Liver (tissue), 3 donors: ENCODE results near the gene CFI.

Experiments used
- ATF3 ChIP-seq: IDR thresholded peaks from 2 replicates; pipeline ENCODE4 v1.6.1; 2016; ENCODE audit warnings: antibody characterized with exemption
- FOXA1 ChIP-seq: IDR thresholded peaks from 2 replicates; pipeline ENCODE4 v1.6.1; 2016; ENCODE audit warnings: antibody characterized with exemption
- GABPA ChIP-seq, 2 donors: IDR thresholded peaks in 1 of 2; conservative IDR thresholded peaks in 1 of 2; 2 replicates each; pipeline ENCODE4 v1.6.1; 2016; ENCODE audit warnings: antibody characterized with exemption in 2 of 2, mild to moderate bottlenecking in 1 of 2, moderate library complexity in 1 of 2
- HNF4G ChIP-seq: IDR thresholded peaks from 2 replicates; pipeline ENCODE4 v1.6.1; 2016; ENCODE audit warnings: antibody characterized with exemption
- JUND ChIP-seq, 2 donors: IDR thresholded peaks; 2 replicates each; pipeline ENCODE4 v1.6.1; 2016; ENCODE audit warnings: antibody characterized with exemption in 2 of 2
- REST ChIP-seq: IDR thresholded peaks from 2 replicates; pipeline ENCODE4 v1.6.1; 2016; ENCODE audit warnings: antibody characterized with exemption, mild to moderate bottlenecking
- RXRA ChIP-seq, 2 donors: IDR thresholded peaks; 2 replicates each; pipeline ENCODE4 v1.6.1; 2017 to 2018; ENCODE audit warnings: antibody characterized with exemption in 2 of 2, mild to moderate bottlenecking in 1 of 2
- TAF1 ChIP-seq: conservative IDR thresholded peaks from 2 replicates; pipeline ENCODE4 v1.6.1; 2016; ENCODE audit warnings: antibody characterized with exemption, mild to moderate bottlenecking
- ZBTB33 ChIP-seq: IDR thresholded peaks from 2 replicates; pipeline ENCODE4 v1.6.1; 2016; ENCODE audit warnings: antibody characterized with exemption
- TF ChIP-seq, protein P1 (sequence below): fragments of 150-350 bp; IDR thresholded peaks from 2 replicates; pipeline ENCODE4 v1.5.1; 2017; ENCODE audit warnings: improper control_type of control experiment, low read depth, low read length; ENCODE audit not compliant: missing input control
- TF ChIP-seq, protein P2 (sequence below): IDR thresholded peaks from 2 replicates; pipeline ENCODE4 v1.6.1; 2016; ENCODE audit warnings: antibody characterized with exemption
- donor health status: healthy.
- donor health status: healthy.

- TF ChIP-seq REST: no peak
- TF ChIP-seq, protein P1, sequence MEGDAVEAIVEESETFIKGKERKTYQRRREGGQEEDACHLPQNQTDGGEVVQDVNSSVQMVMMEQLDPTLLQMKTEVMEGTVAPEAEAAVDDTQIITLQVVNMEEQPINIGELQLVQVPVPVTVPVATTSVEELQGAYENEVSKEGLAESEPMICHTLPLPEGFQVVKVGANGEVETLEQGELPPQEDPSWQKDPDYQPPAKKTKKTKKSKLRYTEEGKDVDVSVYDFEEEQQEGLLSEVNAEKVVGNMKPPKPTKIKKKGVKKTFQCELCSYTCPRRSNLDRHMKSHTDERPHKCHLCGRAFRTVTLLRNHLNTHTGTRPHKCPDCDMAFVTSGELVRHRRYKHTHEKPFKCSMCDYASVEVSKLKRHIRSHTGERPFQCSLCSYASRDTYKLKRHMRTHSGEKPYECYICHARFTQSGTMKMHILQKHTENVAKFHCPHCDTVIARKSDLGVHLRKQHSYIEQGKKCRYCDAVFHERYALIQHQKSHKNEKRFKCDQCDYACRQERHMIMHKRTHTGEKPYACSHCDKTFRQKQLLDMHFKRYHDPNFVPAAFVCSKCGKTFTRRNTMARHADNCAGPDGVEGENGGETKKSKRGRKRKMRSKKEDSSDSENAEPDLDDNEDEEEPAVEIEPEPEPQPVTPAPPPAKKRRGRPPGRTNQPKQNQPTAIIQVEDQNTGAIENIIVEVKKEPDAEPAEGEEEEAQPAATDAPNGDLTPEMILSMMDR: no peak
- TF ChIP-seq GABPA (IDR thresholded peaks at IDR 0.05 in 1 of 2, conservative IDR thresholded peaks at IDR 0.05 in 1 of 2): no peak
- no peak for TF ChIP-seq ATF3
- no peak for TF ChIP-seq JUND (IDR thresholded peaks at IDR 0.05)
- no peak for TF ChIP-seq FOXA1
- TF ChIP-seq RXRA (IDR thresholded peaks at IDR 0.05): no peak
- no peak for TF ChIP-seq ZBTB33
- TF ChIP-seq, protein P2, sequence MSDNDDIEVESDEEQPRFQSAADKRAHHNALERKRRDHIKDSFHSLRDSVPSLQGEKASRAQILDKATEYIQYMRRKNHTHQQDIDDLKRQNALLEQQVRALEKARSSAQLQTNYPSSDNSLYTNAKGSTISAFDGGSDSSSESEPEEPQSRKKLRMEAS: no peak
- TF ChIP-seq TAF1: no peak
- no peak for TF ChIP-seq HNF4G
Measured at GRCh38 chr4:109739547-109739946, 62.3 kb downstream of the CFI start.
